IMR-90 (cell line): ENCODE data around the gene DGKH. TPM values are rescaled to one million over a fixed set of nuclear protein-coding genes. Genes with fewer than 3 reads are reported as not detected.

Experiments used
- ATAC-seq: fragments of 200-7000 bp; cut with Tn5 transposase; 2 replicates; pipeline ENCODE4 v1.9.1; 2020; ENCODE audit warnings: low read depth, mild to moderate bottlenecking, moderate library complexity
- BruUV-seq: library from RNA; stranded (reverse); fragments of 400-500 nt; replicated peaks from 2 replicates; lab custom pipeline; 2021; lab: Mats Ljungman, UMichigan
- CTCF ChIA-PET: fragments of 300-600 bp; formaldehyde crosslinking; extraction: SDS; loops from one replicate; lab custom pipeline; 2021; ENCODE audit warnings: antibody characterized with exemption; lab: Yijun Ruan, JAX
- POLR2A ChIA-PET: fragments of 300-600 bp; sonication (Branson Sonifier 250); formaldehyde crosslinking; loops from one replicate; lab custom pipeline; 2022; ENCODE audit warnings: antibody characterized with exemption; ENCODE audit not compliant: unreplicated experiment; lab: Charles Lee
- DNase-seq: peaks from one replicate; pipeline ENCODE4 v3.0.0; 2013
- H2AFZ ChIP-seq: replicated peaks from 2 replicates; pipeline ENCODE3; 2013; ENCODE audit warnings: low read length, mild to moderate bottlenecking; ENCODE audit not compliant: poor library complexity
- H2AK5ac ChIP-seq: 2 replicates; pipeline ENCODE4 v1.6.1; 2013; ENCODE audit warnings: low read depth, low read length, inconsistent platforms
- H2AK9ac ChIP-seq: replicated peaks from 2 replicates; pipeline ENCODE3; 2013; ENCODE audit warnings: mild to moderate bottlenecking, low read depth, low read length, moderate library complexity; ENCODE audit not compliant: poor library complexity
- H2BK120ac ChIP-seq: 2 replicates; pipeline ENCODE4 v1.6.1; 2013; ENCODE audit warnings: low read depth, low read length, inconsistent platforms
- H2BK15ac ChIP-seq: 3 replicates; pipeline ENCODE4 v1.6.1; 2013; ENCODE audit warnings: low read depth, low read length, inconsistent platforms
- H2BK20ac ChIP-seq: 2 replicates; pipeline ENCODE4 v1.6.1; 2013; ENCODE audit warnings: low read depth, mild to moderate bottlenecking, inconsistent platforms, low read length, moderate library complexity
- H2BK5ac ChIP-seq: 2 replicates; pipeline ENCODE4 v1.6.1; 2013; ENCODE audit warnings: mild to moderate bottlenecking, low read depth, low read length, inconsistent platforms; ENCODE audit not compliant: poor library complexity, severe bottlenecking
- H3K14ac ChIP-seq: replicated peaks from 2 replicates; pipeline ENCODE4 v1.6.1; 2013; ENCODE audit warnings: low read depth, low read length, inconsistent platforms
- H3K18ac ChIP-seq: 2 replicates; pipeline ENCODE4 v1.6.1; 2013; ENCODE audit warnings: low read depth, low read length, control low read depth
- H3K23ac ChIP-seq: 2 replicates; pipeline ENCODE4 v1.6.1; 2013; ENCODE audit warnings: low read depth, low read length, inconsistent platforms
- H3K27ac ChIP-seq: 2 replicates; pipeline ENCODE4 v1.5.1; 2013; ENCODE audit warnings: mild to moderate bottlenecking, control low read depth, low read length; ENCODE audit not compliant: insufficient read depth
- H3K27me3 ChIP-seq: 2 replicates; pipeline ENCODE4 v1.6.1; 2013; ENCODE audit warnings: low read length; ENCODE audit not compliant: control insufficient read depth, insufficient read depth
- H3K36me3 ChIP-seq: 2 replicates; pipeline ENCODE4 v1.6.1; 2013; ENCODE audit warnings: low read length, mixed read lengths; ENCODE audit not compliant: control insufficient read depth, insufficient read depth
- H3K4ac ChIP-seq: 2 replicates; pipeline ENCODE4 v1.6.1; 2013; ENCODE audit warnings: low read depth, low read length, inconsistent platforms
- H3K4me1 ChIP-seq: 2 replicates; pipeline ENCODE4 v1.6.1; 2013; ENCODE audit warnings: low read length, mixed read lengths; ENCODE audit not compliant: control insufficient read depth, insufficient read depth
- H3K4me2 ChIP-seq: 2 replicates; pipeline ENCODE4 v1.6.1; 2013; ENCODE audit warnings: low read depth, mild to moderate bottlenecking, control low read depth, low read length, moderate library complexity
- H3K4me3 ChIP-seq: 2 replicates; pipeline ENCODE4 v1.5.1; 2013; ENCODE audit warnings: low read depth, mild to moderate bottlenecking, control low read depth, low read length, moderate library complexity; ENCODE audit not compliant: insufficient read depth
- H3K56ac ChIP-seq: 2 replicates; pipeline ENCODE4 v1.6.1; 2013; ENCODE audit warnings: low read length, inconsistent platforms; ENCODE audit not compliant: insufficient read depth; ENCODE audit errors: extremely low read depth
- H3K79me1 ChIP-seq, 2 experiments: 2 replicates each; pipeline ENCODE4 v1.6.1; 2013; ENCODE audit warnings: low read length in 2 of 2, inconsistent platforms in 1 of 2, low read depth in 1 of 2
- H3K9ac ChIP-seq: 2 replicates; pipeline ENCODE4 v1.6.1; 2013; ENCODE audit warnings: low read depth, low read length, control low read depth
- H3K9me1 ChIP-seq: 2 replicates; pipeline ENCODE4 v1.6.1; 2013; ENCODE audit warnings: low read length, inconsistent platforms; ENCODE audit not compliant: insufficient read depth
- H3K9me3 ChIP-seq: 2 replicates; pipeline ENCODE4 v1.6.1; 2013; ENCODE audit warnings: low read length; ENCODE audit not compliant: control insufficient read depth, insufficient read depth
- H4K20me1 ChIP-seq: 2 replicates; pipeline ENCODE4 v1.6.1; 2013; ENCODE audit warnings: low read length, inconsistent platforms; ENCODE audit not compliant: insufficient read depth
- H4K5ac ChIP-seq: 2 replicates; pipeline ENCODE4 v1.6.1; 2013; ENCODE audit warnings: mild to moderate bottlenecking, low read depth, low read length, control low read depth
- H4K8ac ChIP-seq, 2 experiments: 2 replicates each; pipeline ENCODE4 v1.6.1; 2013; ENCODE audit warnings: low read depth in 2 of 2, low read length in 2 of 2, control low read depth in 1 of 2, inconsistent platforms in 1 of 2
- H4K91ac ChIP-seq: 2 replicates; pipeline ENCODE4 v1.6.1; 2013; ENCODE audit warnings: low read depth, low read length, inconsistent platforms; ENCODE audit not compliant: insufficient read depth
- BHLHE40 ChIP-seq: fragments of 150-350 bp; IDR thresholded peaks from 2 replicates; pipeline ENCODE4 v1.6.1; 2016; ENCODE audit warnings: mild to moderate bottlenecking, low read depth, low read length
- NFE2L2 ChIP-seq: fragments of 150-350 bp; IDR thresholded peaks from 2 replicates; pipeline ENCODE4 v1.6.1; 2016; ENCODE audit warnings: low read depth, mild to moderate bottlenecking, low read length
- RFX5 ChIP-seq: IDR thresholded peaks from 2 replicates; pipeline ENCODE4 v1.8.0; 2012; ENCODE audit warnings: low read depth, mild to moderate bottlenecking, low read length, moderate library complexity
- WGBS, 2 experiments: methylation state at CpG; one replicate each; pipeline versions ENCODE4 v1.1.5 to v1.1.7; 2013; ENCODE audit warnings: missing lambda C conversion rate in 2 of 2; ENCODE audit not compliant: insufficient read length in 1 of 2; ENCODE audit errors: extremely low coverage in 2 of 2; 5-methylcytosine and 5-hydroxymethylcytosine counted together
- dilution Hi-C: fragments of 300-500 bp; cut with HindIII; formaldehyde crosslinking; loops from one replicate; pipeline ENCODE4 v1.14.3; 2018; ENCODE audit warnings: low sequenced_read_pairs; ENCODE audit not compliant: unreplicated experiment
- in situ Hi-C: fragments of 300-500 bp; cut with MboI; formaldehyde crosslinking; loops from 3 replicates; pipeline ENCODE4 v1.14.3; 2019; ENCODE audit warnings: low sequenced_read_pairs, inconsistent platforms, mixed read lengths
- intact Hi-C: fragments of 100-400 bp; cut with micrococcal nuclease; formaldehyde crosslinking; loops from 2 replicates; pipeline ENCODE4 v1.10.0; 2022
- polyA plus RNA-seq, 3 experiments: library from polyadenylated mRNA; depleted of rRNA; stranded (reverse); fragments of >200 nt; gene quantifications; 2 replicates each; pipeline ENCODE4 v1.2.3, GENCODE V29; 2012; ENCODE audit warnings: low replicate concordance in 1 of 3
- total RNA-seq: library from RNA; depleted of rRNA; stranded (reverse); fragments of >200 nt; gene quantifications from 2 replicates; pipeline ENCODE4 v1.2.3, GENCODE V29; 2012

DGKH gene
- total and polyA plus RNA-seq, 2 of the 4 experiments (the other 2 are of a cell fraction), result 2.0 to 13.4 TPM

DNA sequence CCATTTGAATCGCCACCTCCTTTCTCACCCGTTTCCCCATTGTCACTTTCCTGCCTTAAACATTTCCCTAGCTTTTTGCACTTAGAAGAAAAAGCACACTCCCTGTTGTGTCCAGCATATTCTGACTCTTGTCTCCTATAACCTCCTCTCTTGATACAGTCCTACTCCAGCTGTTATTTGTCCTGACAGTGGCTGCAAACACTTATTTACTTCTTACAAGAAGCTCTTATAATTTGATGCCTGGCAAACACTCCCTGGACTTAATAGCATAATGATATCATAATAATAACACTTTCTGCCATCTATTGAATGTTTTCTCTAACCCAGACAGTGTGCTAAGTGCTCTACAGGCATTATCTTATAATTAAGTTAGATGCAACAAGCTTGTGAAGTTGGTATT is 76.6 kb downstream of the DGKH start:
- Histone ChIP-seq H2BK5ac (no peak overlapping the region), H3K9me3 (no peaks in the 10 kb centered on the region), H3K4me1 (no peaks in the 10 kb centered on the region; the same call in 1 of the 2 replicates), H4K5ac (no peak overlapping the region), H3K4me3 (no peak overlapping the region), H3K79me1 (peaks cover 13 to 21% of the 10 kb centered on the region in 2 experiments), H2AK9ac (no peak overlapping the region), H4K91ac (no peak overlapping the region), H4K20me1 (no peaks in the 10 kb centered on the region), H3K27me3 (no peaks in the 10 kb centered on the region), H3K56ac (no peak overlapping the region), H3K27ac (no peak overlapping the region), H3K9me1 (peaks cover 6% of the 10 kb centered on the region; the same call in 1 of the 2 replicates), H3K23ac (no peak overlapping the region), H2AK5ac (no peak overlapping the region), H2AFZ (no peak overlapping the region), H3K14ac (no peak overlapping the region), H3K4ac (no peak overlapping the region), H3K4me2 (no peak overlapping the region), H3K36me3 (peaks cover 2% of the 10 kb centered on the region), H2BK15ac (no peak overlapping the region), H2BK20ac (no peak overlapping the region), H3K18ac (no peak overlapping the region), H4K8ac (no peak overlapping the region), H3K9ac (no peak overlapping the region), H2BK120ac (no peak overlapping the region)
- ATAC-seq (no peak), DNase-seq (no peak)
- WGBS, 2 experiments, result no CpG with 5 or more reads among the region's 2 CpGs
- no peak for TF ChIP-seq NFE2L2
- TF ChIP-seq RFX5, result no peak
- TF ChIP-seq BHLHE40, result no peak
- in situ Hi-C loops (no loop called here), dilution Hi-C loops (no loop called here), intact Hi-C loops (no loop called here)
- ChIA-PET CTCF (no interaction called here), POLR2A (interaction anchor here (0.6 kb wide), 1 partner anchor 620 kb away, joined by 3 read pairs; no protein-coding TSS in a partner anchor)
- no TSS peak for BruUV-seq
